Dermis microvascular lymphatic vessel endothelial cell (primary cell): ENCODE measurements around the gene GP2. TPM values are rescaled to one million over a fixed set of nuclear protein-coding genes. Genes with fewer than 3 reads are reported as not detected.
A peak's percentile ranks its signal among the peaks of the same experiment; 100 is the strongest.

Experiments used
- DNase-seq, 2 donors: peaks; one replicate each; pipeline versions ENCODE4 v3.0.0 to v3.0.0-alpha.2; 2010; ENCODE audit warnings: low read depth in 2 of 2
- total RNA-seq: library from RNA; depleted of rRNA; stranded (reverse); fragments of >200 nt; gene quantifications from 2 replicates; pipeline ENCODE4 v1.2.1, GENCODE V29; 2014

GP2 gene
- total RNA-seq, 1 donor from 2014 or later: not detected

DNA sequence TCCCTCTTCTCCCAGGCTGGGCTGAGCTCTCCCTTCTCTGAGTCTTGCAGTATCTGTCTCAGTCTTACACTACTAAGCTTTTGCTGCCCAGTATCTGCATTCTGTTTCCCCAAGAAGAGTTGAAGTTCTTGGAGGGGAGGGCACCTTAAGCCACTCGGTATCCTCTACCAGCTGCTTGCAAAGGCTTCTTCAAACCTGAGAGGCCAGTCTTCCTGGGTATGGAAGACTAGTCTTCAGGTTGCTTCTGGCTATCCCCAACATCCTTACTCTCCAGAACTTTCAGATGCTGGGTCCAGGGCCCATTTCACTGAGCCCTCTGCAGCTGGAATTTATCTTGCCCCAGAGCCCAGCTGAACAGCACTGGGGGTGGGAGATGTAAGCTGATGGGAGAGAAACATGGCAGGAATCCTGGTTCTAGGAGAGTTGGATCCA, 20.1 kb downstream of the GP2 start:
- DNase-seq: no peak

DNA sequence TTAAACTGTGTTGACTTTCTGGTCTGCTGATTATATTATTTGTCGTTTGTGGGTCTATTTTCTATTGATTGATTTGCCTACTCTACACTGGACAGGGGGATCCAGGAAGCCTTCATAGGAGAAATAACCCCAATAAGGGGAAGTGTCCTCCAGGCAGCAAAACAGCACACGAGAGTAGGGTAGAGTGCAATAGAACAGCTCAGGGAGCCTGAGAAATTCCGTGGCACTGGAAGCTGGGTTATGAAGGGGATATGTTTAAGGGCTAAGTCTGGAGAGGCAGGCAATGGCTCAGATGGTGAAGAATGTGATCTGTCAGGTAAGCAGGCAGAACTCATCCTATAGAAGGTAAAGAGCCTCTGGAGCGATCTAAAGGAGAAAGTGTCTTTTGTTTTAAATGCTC, 20.9 kb downstream of the GP2 start:
- no peak for DNase-seq

DNA sequence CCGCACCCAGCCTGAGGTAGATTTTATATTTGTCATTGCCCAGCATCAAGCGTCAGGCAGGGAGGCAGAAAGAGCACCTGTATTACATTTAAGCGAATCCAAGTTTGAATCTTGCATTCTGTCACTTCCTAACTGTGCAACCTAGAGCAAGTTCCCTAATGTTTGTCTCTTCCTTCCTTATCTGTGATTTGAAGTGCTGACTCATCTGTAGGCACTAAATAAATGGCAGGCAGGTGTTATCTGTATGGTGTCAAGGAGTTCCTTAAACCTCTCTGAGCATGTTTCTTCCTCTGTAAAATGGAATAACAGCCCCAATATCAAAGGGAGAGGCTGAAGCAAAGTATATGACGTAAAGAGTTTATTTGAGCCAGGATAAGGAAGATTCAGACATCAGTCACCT, 24.3 kb downstream of the GP2 start:
- DNase-seq: no peak

DNA sequence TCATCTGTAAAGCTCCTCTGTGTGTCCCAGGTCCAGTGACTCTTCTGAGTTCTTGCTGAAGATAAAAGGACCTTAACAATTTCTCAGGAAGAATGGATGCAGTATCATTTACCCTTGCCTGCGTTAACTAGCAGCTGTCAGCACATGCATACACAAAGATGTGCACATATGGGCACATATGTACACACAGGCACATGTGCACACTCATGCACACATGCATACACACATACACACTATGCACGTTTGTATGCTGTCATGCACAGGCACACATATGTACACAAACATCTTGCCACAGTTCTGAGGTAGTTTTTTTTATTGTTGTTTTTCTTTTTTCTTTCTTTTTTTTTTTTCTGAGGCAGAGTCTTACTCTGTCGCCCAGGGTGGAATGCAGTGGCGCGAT, 24.9 kb downstream of the GP2 start:
- DNase-seq: no peak

DNA sequence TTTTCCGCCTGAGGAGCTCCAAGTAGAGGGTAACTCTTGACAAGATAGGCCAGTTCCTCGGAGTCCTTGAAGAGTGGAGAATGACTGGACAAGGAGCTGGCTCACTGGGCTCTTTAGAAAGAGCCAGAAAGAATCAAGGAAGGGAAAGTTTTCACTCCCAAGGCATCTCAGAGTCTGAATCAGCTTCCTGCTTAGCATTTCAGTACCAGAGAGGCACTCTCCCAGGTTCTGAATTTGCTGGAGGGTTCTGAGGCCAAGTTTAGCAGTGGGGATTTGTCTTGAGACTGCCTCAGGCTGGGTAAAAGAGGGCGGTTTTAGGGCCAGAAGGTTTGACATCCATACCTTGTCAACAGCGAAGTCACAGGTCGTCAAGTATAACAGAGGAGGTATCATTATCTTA, 25.5 kb downstream of the GP2 start:
- no peak for DNase-seq

DNA sequence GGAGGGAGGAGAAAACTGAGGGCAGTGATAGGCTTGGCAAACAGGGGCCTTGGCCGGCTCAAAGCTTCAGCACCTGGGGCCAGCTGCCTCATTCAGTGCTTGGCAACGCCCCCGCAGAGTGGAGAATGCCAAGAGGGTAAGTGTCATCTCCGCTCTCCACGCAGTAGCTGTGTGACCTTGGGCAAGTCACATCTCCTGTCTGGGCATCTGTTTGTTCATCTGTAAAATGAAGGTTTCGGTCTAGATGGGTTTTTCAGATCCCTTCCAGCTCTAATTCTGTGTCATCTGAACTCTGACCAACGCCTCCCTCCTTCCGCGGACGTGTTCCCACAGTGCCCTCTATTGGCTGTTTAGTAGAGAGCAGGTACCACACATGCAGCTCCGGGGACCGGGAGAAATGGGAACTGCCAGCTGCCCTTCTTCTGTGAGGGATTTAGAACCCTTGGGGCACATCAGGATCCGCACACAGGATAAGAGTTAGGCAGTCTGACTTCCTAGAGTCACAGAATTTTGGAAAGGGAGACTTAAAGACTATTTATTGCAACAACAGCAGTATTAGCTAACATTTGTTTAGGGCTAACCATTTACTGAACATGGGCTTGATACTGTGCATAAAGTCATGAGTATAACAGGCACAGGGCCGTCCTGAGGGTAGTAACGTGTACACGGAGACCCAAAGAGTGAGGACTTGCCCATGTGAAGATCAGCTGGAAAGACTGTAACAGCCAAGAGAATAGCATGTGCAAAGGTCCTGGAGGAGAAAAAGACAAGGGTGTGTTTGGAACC, 26.8 kb downstream of the GP2 start:
- DNase-seq: peak; percentile 36 to 43

DNA sequence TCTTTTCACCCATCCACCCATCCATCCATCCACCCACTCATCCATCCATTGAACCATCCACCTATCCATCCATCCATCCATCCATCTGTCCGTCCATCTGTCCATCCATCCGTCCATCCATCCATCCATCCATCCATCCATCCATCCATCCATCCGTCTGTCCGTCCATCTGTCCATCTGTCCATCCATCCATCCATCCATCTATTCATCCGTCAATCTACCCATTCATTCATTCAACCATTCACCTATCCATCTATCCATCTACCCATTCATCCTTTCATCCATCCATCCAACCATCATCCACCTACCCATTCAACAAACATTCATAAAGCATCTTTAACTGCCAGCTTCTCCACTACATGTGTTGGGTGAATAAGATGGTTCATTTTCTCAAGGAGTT, 28.9 kb downstream of the GP2 start:
- no peak for DNase-seq

DNA sequence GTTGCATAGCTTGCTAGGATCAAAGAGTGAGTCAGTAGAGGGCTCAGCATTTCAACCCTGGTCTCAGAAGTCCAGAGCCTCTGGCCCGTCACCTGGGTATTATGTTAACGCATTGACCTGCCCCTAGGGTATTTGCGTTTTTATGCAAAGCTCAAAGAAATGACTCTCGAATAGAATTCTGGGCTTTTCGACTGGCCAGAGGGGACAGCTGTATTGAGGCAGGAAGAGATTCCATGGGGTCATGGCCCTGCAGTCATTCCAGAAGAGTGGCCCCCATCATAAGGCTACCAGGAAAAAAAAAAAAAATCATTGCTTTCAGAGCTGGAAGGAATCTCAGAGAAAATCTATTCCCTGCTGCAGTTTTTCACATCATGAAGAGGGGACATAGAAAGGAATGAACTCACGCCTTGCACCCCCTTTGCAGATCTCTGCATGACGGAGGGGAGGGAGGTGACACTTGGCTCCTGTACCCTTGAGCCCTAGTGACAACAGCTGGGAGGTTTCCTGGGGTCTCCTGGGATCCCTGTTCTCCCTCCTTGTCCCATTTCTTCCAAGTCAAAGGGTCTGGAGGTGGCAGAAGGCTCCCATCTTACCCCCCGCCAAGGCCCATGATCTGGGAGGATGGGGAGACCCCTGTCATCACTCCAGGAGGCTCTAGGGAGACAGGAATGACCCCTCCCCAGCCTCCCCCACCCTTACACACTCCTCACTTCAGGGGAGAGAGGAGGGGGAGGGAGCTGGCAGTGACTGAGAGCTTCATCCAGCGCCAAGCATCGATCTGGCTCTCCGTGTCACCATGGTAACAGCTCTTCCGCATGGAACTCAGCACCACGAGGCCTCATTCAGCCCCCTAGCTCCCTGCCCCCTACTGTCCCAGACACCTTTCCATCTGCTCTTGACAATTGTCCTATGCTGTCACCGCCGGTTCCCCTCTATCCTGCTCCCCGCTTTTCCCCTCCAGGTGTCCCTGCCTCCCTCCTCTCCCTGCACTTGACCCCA, 35.8 kb downstream of the GP2 start:
- DNase-seq: no peak

DNA sequence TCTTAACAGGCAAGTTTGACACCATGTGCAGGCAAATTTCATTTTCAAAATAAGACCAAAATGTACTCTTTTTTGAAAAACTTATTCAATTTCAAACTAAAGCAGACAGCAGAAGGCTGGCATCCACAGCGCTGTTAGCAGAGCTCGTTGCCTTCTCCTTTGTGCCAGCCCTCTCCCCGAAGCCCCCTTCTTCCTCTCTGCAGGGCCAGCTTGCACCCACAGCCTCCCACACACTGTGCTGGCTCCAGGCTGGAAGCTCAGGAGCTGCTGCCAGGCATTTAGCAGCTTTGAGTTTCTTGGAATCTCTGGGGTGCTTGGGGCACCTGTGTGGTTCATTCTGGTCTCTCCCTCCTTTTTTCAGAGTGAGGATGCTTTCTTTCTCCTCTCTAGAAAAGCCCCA, 37.7 kb downstream of the GP2 start:
- no peak for DNase-seq

DNA sequence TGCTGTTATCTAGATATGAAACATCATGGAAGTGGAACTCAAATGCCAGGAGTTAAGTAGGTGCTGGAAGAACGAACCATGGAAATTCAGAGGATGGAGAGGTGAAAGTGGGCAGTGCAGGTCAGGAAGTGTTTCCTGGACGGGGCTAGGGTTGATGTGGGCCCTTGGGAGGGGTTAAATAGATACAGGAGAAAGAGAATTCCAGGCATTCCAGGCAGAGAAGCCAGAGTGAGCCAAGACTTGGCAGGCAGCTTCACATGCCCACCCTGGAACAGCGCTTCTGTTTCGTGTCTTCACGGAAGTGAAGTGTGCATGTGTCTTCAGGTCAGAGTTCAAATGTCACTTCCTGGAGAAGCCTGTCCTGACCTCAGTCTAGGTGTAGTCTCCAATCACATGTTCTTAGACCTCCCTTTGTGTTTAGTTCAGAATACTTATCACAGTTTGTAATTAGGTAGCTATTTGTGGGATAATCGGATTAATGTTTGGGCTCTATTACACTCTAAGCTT, 41.3 kb downstream of the GP2 start:
- no peak for DNase-seq

DNA sequence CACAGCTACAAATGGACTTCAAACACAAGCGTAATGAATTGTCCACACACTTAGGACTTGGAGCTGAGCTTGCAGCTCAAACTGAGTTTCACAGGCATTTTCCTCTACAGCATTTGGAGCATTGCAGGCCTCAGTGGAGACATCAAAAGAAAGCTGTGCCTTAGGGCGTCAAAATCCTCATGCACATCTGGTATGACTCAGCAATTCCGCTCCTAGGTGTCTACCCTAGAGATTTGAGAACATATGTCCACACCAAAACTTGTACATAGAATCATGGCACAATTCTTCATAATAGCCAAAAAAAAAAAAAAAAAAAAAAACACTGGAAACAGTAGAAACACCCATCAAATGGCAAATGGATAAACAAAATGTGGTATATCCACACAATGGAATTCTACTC, 47.1 kb downstream of the GP2 start:
- DNase-seq: no peak

DNA sequence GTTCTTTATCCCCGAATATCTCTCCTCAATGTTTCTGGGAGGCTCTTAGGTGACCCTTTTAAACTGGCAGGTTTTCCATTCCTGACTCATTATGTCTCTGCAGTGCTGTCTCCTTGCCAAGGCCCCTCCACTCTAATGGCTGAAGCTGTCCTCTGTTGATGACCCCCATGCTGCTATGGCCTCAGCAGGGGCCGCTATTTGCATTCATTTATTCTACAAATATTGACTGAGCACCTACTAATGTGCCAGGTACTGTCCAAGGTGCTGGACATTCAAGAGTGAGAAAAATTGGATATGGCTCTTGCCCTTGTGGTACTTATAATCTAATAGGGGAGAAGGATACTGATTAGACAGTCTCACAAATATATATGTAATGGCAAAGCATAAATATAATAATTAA, 55.4 kb downstream of the GP2 start:
- DNase-seq: no peak

DNA sequence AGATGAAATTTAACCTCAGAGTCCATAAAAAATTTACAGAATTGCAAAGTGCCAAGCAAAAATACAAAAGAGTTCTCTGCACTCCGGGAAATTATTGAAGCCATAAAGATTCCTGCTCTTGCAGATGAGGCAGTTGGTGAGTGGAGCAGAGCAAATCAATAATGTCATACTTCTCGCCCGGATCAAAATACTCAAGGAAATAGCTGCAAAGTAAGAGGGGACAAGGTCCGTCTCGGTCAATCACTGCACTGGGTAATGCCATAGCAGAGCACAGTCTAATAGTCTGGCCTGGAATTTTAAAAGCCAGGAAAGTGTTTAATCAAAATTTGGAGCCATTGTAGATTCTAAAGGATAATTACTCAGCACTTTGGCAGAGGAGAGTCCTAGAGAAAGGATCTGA, 58.9 kb downstream of the GP2 start:
- no peak for DNase-seq

DNA sequence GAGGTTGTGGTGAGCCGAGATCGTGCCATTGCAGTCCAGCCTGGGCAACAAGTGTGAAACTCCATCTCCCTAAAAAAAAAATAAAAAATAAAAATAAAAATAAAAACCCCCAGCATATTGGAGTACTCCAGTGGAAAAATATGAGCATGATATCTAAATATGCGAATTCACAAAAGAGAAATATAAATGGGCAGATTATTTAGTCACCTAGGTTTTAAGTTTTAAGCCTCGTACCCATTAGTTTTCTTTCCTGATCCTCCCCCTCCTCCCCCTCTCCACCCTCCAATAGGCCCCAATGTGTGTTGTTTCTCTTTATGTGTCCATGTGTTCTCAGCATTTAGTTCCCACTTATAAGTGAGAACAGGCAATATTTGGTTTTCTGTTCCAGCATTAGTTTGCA, 62.3 kb downstream of the GP2 start:
- no peak for DNase-seq

DNA sequence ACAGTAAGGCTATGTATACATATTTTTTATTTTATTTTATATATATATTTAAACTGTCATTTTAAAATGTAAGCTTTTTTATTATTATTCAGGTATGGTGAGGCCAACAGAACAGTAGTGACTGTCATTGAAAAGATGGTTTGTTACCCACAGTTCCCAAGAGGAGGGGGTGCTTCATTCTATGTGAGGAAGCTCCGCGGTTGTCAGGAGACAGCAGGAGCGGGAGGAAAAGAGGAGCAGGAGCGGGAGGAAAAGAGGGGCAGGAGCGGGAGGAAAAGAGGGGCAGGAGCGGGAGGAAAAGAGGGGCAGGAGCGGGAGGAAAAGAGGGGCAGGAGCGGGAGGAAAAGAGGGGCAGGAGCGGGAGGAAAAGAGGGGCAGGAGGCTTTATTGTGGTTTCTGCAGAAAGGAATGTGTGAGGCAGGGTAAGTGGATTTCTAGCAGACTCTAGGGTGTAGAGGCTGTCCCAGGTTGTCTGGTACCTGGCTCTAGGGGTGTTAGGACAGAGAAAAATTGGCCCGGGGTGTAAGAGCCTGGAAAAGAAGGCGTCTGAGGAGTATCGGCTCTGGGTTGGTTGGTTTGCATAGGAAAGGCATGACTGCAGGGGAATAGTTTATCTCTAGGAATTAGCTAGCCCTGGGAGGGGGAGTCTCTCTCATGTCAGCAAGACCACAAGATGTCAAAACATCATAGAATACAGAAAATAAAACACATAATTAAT, 64.0 kb downstream of the GP2 start:
- DNase-seq: no peak

DNA sequence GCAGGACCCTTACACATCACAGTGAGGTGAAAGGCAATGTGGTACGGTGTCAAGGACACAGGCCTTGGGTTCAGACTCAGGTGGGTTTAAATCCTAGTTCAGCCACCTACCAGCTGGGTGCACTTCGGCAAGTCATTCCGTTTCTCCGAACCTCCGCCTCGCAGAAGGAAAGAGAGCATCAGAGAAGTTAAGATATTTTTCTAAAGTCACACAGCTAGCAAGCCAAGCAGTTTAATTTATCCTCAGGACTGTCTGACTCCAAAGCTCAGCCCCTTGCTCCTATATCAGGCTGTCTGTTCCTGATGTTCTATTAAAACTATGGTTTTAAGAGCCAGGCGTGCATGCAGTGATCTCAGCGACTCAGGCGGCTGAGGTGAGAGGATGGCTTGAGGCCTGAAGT, 65.1 kb downstream of the GP2 start:
- DNase-seq: no peak

DNA sequence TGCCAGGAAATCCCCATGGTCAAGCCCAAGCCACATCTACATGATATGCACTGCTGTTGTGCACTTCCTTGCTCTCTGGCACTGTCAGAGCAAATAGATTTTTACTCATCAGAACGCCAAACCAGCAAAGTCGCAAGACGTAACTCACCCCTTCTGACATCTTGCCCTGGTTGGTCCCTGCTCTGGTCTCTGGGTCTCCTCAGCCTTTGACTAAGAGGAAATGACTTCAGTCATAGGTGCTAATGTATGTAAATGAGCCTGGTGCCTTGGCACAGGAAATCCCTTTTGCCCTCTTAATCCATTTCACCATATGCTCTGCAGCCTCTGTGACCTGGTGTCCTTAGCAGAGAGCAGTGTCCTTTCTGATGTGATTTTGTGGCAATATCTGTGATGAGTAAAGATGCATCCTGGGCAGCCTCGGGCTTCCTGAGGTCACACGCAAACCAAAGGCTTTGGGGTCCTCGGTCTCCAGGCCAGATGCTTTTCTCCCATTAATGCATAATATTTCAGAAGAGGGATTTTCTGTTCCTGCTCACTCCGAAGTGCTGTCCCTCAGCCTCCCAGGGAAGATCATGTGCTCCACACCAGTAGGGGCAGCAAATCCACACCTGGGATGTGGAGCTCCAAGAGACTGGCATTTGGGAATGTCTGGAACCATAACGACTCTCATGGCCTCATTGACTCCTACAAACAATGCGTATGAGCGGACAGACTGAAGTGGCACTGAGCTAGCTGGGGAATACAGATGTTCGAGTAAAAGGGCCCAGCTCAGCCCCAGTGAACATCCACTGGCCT, 66.9 kb downstream of the GP2 start:
- DNase-seq: no peak
